Ovary (tissue), 9 donors: Measurements from ENCODE around the gene VCAN. TPM values are rescaled to one million over a fixed set of nuclear protein-coding genes. Genes with fewer than 3 reads are reported as not detected.

Experiments used
- DNase-seq, 5 donors: peaks; one replicate each; pipeline ENCODE4 v3.0.0-alpha.2; 2019 to 2020
- H3K27ac ChIP-seq, 2 donors: fragments of 200-600 bp; one replicate each; pipeline versions ENCODE4 v1.5.1 to v1.8.0; 2019 to 2022
- H3K27me3 ChIP-seq: fragments of 200-600 bp; one replicate; pipeline ENCODE4 v1.8.0; 2022
- H3K36me3 ChIP-seq: fragments of 200-600 bp; sonication (generic); one replicate; pipeline ENCODE4 v1.5.1; 2019
- H3K4me1 ChIP-seq: one replicate; pipeline ENCODE4 v1.8.1; 2013; ENCODE audit warnings: mild to moderate bottlenecking, moderate library complexity; ENCODE audit not compliant: insufficient read depth
- H3K4me3 ChIP-seq: fragments of 200-600 bp; sonication (generic); one replicate; pipeline ENCODE4 v1.5.1; 2017
- H3K9me3 ChIP-seq, 2 donors: fragments of 200-600 bp in 1 of 2; sonication (generic) in 1 of 2; one replicate each; pipeline versions ENCODE4 v1.5.1 to v1.8.1; 2013 to 2019; ENCODE audit warnings: mild to moderate bottlenecking in 1 of 2, moderate library complexity in 1 of 2
- CTCF ChIP-seq, 3 donors: fragments of 450-650 bp in 2 of 3; fragments of 200-600 bp in 1 of 3; IDR thresholded peaks; one replicate each; pipeline versions ENCODE4 v1.5.1 to v1.8.0; 2016 to 2022; ENCODE audit warnings: antibody characterized with exemption in 3 of 3, mild to moderate bottlenecking in 1 of 3
- EP300 ChIP-seq: sonication (generic); formaldehyde crosslinking; IDR thresholded peaks from one replicate; pipeline ENCODE4 v1.6.1; 2017; ENCODE audit warnings: antibody characterized with exemption
- POLR2A ChIP-seq: fragments of 450-650 bp; IDR thresholded peaks from one replicate; pipeline ENCODE4 v1.6.1; 2017; ENCODE audit warnings: antibody characterized with exemption, mild to moderate bottlenecking, moderate library complexity
- WGBS, 3 donors: extraction: QIAGEN DNeasy Blood & Tissue Kit in 1 of 3; methylation state at CpG; one replicate each; pipeline versions ENCODE4 v1.1.5 to v1.1.7; 2013 to 2017; 5-methylcytosine and 5-hydroxymethylcytosine counted together
- intact Hi-C, 4 donors: fragments of 100-400 bp; cut with DNase I; formaldehyde crosslinking; loops; one replicate each; pipeline versions ENCODE4 v1.11.0 to v1.15.1; 2022 to 2023
- polyA plus RNA-seq, 2 donors: library from polyadenylated mRNA; stranded (reverse); fragments of 200-250 nt in 1 of 2; fragments of 350-450 nt in 1 of 2; fragmentation: Illumina TruSeq in 1 of 2; extraction: RNeasy Lipid Tissue Mini Kit (QIAGEN cat#74804) in 1 of 2; gene quantifications; one replicate each; pipeline ENCODE4 v1.2.3, GENCODE V29; 2013 to 2014
- total RNA-seq, 7 donors: library from RNA; depleted of rRNA in 2 of 7; stranded (reverse); fragments of >200 nt in 2 of 7; fragmentation: NEBNext Ultra II Directional in 3 of 7; extraction: Animal tissue kit (Norgen Biotek cat#: 25700) in 3 of 7; gene quantifications; one replicate each; pipeline versions ENCODE4 v1.1.0 to v1.2.4, GENCODE V29; 2016 to 2023
- donor health status: DM: no; HTN: no; CAD: no; lungs with moderate emphysema.
- donor health status: DM: no; HTN: no; CAD: no.
- donor health status: Bipolar disorder and iron deficiency.
- donor health status: DM: yes; HTN: yes; CAD: no.
- donor health status: DM: no; HTN: no; CAD: no.
- donor health status: DM: yes; HTN: yes; CAD: no.

The VCAN gene
- total and polyA plus RNA-seq, 9 donors: 2.2 to 21.3 (median 7.3) TPM

- H3K27me3 ChIP-seq: no peaks in the 10 kb centered on the region
- DNase-seq: no peak
- no peaks in the 10 kb centered on the region for H3K4me1 ChIP-seq
- 14 to 21% (median 16%) methylated on average over 5 of the region's 5 CpGs for WGBS, 3 donors
- intact Hi-C loops: loop anchor here in 2 of 4 donors (10.0 kb wide), 1 partner anchor 1209 kb away; no protein-coding TSS in a partner anchor
- H3K4me3 ChIP-seq: no peak overlapping the region
- no peak overlapping the region for H3K27ac ChIP-seq
- no peak for TF ChIP-seq POLR2A
- TF ChIP-seq CTCF (IDR thresholded peaks at IDR 0.05): peak; percentile 27 to 52 (median 29)
- no peaks in the 10 kb centered on the region for H3K9me3 ChIP-seq
- no peaks in the 10 kb centered on the region for H3K36me3 ChIP-seq
Measured at GRCh38 chr5:83564069-83564749, 92.7 kb downstream of the VCAN start.

- TF ChIP-seq EP300: no peak
- TF ChIP-seq CTCF (IDR thresholded peaks at IDR 0.05): no peak
- no peak for TF ChIP-seq POLR2A
- no peaks in the 10 kb centered on the region for H3K9me3 ChIP-seq
- H3K27me3 ChIP-seq: no peaks in the 10 kb centered on the region
- H3K4me1 ChIP-seq: no peaks in the 10 kb centered on the region
- intact Hi-C loops: loop anchor here in 2 of 4 donors (10.0 kb wide), 1 partner anchor 1213 kb away; no protein-coding TSS in a partner anchor
- no peak overlapping the region for H3K27ac ChIP-seq
- WGBS, 3 donors: 37 to 40% (median 39%) methylated on average over 2 of the region's 2 CpGs
- DNase-seq: no peak
- H3K4me3 ChIP-seq: no peak overlapping the region
- H3K36me3 ChIP-seq: no peaks in the 10 kb centered on the region
Measured at GRCh38 chr5:83567741-83568140, 96.2 kb downstream of the VCAN start.

- intact Hi-C loops: loop anchor here in 2 of 4 donors (10.0 kb wide), 1 partner anchor 1213 kb away; no protein-coding TSS in a partner anchor
- H3K36me3 ChIP-seq: no peaks in the 10 kb centered on the region
Measured at GRCh38 chr5:83568186-83568585, 96.6 kb downstream of the VCAN start.

GRCh38 chr5:83570916-83571315 lies 99.4 kb downstream of the VCAN start:
- Histone ChIP-seq H3K9me3 (no peaks in the 10 kb centered on the region), H3K27me3 (no peaks in the 10 kb centered on the region), H3K27ac (no peak overlapping the region), H3K4me1 (no peaks in the 10 kb centered on the region), H3K4me3 (no peak overlapping the region), H3K36me3 (no peaks in the 10 kb centered on the region)
- TF ChIP-seq EP300 (no peak), POLR2A (no peak), CTCF (IDR thresholded peaks at IDR 0.05) (no peak)
- DNase-seq: no peak
- 62 to 83% (median 74%) methylated on average over 2 of the region's 2 CpGs for WGBS, 3 donors
- intact Hi-C loops: no loop called here

More at GRCh38 chr5:83568186-83568585, 96.6 kb downstream of the VCAN start:
- TF ChIP-seq CTCF (IDR thresholded peaks at IDR 0.05): no peak
- TF ChIP-seq POLR2A: no peak
- no peak overlapping the region for H3K4me3 ChIP-seq
- H3K4me1 ChIP-seq: no peaks in the 10 kb centered on the region
- H3K9me3 ChIP-seq: no peaks in the 10 kb centered on the region
- no peak for DNase-seq
- H3K27ac ChIP-seq: no peak overlapping the region
- no peaks in the 10 kb centered on the region for H3K27me3 ChIP-seq
- WGBS, 3 donors: 55 to 73% (median 68%) methylated on average over 2 of the region's 2 CpGs
